NCI-H2107 (cell line): ENCODE data around the gene ATP4B.

Experiments used
- DNase-seq: peaks from one replicate; lab custom pipeline; 2025; lab: John Stamatoyannopoulos, UW

The ATP4B gene

GRCh38 chr13:113656003-113656588 is 1.9 kb downstream of the ATP4B start:
- DNase-seq = no peak

DNA sequence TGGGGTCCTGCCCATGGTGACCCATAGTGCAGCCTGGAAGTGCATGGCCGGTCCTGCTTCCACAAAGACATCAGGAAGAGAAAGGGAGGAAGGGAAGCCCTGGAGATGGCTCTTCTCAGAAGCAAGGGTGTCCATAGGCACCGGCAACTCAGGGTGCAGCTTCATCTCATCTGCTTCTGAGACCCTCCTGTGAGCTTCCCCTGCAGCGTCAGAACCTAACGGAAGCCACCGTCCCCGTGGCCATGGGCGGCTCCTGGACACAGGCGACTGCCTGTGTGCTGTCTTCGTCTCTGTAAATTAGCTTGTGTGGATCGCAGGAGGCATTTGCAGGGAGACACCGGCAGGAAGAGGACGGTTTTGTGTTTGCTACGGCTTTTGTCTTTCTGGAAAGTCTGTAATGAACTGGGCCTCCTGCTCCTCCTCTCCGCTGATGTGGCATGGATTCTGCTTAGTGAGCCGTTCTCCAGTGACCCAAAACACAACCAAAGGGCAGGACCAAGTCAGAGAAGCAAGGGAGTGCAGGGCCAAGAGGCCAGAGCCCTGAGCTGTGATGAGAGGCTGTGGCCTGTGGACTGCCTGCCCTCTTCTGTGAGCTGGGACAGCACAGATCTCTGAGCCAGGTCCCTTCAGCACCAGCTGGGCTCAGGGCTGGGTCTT is 2.5 kb downstream of the ATP4B start:
- DNase-seq = no peak

- no peak for DNase-seq
Measured at GRCh38 chr13:113654591-113655345, 3.2 kb downstream of the ATP4B start.

- DNase-seq = no peak
Measured at GRCh38 chr13:113654175-113654560, 3.8 kb downstream of the ATP4B start.

DNA sequence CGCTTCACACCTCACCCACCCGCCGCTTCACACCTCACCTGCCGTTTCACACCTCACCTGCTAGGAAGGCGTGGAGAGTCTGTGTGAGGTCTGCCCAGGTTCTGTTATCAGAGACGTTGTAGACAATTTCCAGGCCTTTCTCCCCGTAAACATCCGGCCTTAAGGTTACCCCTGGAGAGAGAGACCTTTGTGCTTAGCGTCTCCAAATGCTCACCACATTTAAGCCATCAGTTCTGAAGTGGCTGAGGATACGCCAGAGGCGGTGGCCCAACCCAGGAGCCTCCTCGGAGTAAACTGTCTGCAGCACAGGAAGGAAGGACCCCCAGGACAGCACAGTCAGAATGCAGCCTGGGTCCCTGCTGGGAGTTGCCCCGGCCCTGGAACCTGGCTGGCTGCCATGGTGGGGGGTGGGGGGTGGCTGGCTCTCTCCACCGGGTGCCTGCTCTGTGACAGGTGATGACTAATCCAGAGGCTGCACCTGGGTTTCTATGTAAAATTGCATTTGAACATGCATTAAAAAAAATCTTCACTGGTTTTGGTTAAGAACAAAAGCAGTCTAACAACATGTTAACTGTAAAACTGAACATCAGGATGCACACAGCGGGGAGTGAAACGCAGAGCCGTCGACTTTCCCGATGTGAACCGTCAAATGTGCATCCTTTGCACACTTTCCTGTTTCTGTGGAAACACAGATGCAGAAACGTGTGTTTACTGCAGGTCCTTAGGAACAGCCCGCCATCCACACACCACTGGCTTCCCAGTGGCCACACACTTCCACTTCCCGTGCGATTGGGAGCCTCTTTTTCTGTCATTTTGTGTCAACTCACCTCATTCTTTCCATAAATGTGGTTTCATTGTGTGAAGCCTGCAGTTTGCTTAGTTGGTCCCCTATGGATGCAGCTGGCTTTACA is 4.5 kb downstream of the ATP4B start:
- no peak for DNase-seq

- no peak for DNase-seq
Measured at GRCh38 chr13:113652404-113653263, 5.4 kb downstream of the ATP4B start.

- no peak for DNase-seq
Measured at GRCh38 chr13:113651511-113652403, 6.2 kb downstream of the ATP4B start.

- DNase-seq = no peak
Measured at GRCh38 chr13:113650731-113651148, 7.3 kb downstream of the ATP4B start.

DNA sequence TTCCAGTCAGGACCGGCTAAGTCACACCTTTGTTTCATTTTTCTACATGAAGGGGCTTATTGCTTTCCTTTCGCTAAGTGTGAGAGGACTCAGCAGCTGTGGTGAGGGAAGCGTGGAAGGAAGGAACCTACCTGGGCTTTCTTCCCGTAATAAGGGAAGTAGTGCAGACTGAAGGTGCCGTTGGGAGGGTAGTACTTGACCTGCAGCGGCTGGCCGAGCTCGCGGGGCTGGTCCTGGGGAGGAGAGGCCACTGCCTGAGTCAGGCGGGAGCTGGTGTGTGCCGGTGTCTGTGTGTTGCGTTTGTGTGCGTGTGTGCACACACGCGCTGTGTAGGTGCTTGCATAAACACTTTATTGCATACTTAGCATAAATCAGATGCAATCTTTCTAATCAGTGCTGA is 7.7 kb downstream of the ATP4B start:
- no peak for DNase-seq

DNA sequence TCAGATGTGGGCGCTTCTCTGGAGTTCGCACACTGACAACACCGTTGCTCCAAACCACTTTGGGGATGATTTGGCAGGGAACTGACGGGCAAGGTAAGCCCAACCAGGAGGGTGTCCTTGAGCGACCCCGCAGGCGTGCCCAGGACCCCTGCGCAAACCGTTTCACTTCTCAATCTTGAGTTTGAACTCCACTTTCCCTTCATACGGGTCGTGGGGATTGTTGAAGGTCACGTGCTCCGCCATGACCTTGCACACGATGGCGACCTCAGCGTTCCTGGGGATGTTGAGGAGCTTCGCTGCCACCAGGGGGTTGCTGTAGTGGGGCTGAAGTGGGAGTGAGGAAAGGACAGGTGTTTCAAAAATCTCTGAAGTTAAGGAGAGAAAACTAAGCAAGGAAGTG is 8.8 kb downstream of the ATP4B start:
- DNase-seq = no peak

- no peak for DNase-seq
Measured at GRCh38 chr13:113648216-113648610, 9.8 kb downstream of the ATP4B start.

DNA sequence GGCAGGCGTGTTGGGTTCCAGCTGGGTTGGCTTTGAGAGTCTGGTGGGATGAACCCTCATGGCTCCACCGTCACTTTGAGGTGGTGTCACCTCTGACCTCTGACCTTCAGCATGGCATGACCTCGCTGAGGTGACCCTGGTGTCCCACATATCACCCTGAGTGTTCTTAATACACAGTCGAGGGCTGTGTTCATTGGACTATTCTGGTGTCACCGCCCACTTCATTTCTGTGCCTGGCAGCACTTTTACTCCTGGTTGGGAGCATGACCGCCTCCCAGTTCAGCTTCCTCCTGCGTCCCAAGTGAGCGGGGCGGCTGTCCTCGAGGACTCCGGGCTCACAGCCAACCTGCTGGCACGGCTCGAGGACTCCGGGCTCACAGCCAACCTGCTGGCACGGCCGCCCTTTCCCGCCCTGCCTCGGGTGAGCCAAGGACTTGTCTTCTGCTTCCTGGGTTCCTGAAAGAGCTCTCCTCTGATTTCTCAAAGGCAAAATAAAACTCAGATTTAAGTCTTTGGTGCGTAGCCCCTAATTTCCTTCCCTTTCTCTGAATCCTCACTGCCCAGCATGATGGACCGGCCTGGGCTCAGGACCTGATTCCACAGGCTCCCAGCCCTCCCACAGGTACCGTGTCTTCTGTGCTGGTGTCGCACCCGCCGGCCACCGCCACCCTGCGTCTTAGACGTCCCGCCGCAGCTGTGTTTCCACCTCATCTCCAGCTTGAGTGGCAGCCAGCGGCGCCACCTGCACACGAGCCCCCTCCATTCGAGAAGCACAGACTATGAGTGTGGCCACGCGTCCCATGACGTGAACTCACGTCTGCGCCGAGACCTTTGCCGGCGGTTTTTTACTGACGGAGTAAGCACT is 10.4 kb downstream of the ATP4B start:
- peak; percentile 84 for DNase-seq

- DNase-seq = no peak
Measured at GRCh38 chr13:113646921-113647340, 11.1 kb downstream of the ATP4B start.

DNA sequence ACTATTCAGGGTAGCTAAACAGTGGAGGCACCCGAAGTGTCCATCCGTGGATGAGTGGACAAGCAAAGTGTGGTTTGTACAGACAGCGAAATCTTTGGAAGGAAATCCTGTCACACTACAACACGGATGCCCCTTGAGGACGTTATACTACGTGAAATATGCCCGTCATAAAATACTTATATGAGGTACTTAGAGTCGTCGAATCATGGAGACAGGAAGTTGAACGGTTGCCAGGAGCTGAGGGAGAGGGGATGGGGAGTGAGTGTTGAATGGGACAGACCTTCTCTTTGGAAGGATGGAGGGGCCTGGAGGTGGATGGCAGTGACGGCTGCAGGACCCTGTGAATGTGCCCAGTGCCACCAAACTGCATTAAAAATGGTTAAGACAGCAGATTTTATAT is 11.6 kb downstream of the ATP4B start:
- no peak for DNase-seq

GRCh38 chr13:113645329-113645728 is 12.7 kb downstream of the ATP4B start:
- no peak for DNase-seq

- DNase-seq = no peak
Measured at GRCh38 chr13:113644800-113645199, 13.2 kb downstream of the ATP4B start.

- no peak for DNase-seq
Measured at GRCh38 chr13:113643593-113643992, 14.4 kb downstream of the ATP4B start.

GRCh38 chr13:113642563-113642962 is 15.4 kb downstream of the ATP4B start:
- DNase-seq = no peak

GRCh38 chr13:113641426-113641825 is 16.6 kb downstream of the ATP4B start:
- DNase-seq = no peak
